ENCODE results near the gene RAC3. TPM values are rescaled to one million over a fixed set of nuclear protein-coding genes. Genes with fewer than 3 reads are reported as not detected.

Gene RAC3
- total and polyA plus RNA-seq, 2 of the 8 experiments (the other 6 are each of a cell fraction or from before 2014, with no cell fraction given), result 177 to 299 TPM

DNA sequence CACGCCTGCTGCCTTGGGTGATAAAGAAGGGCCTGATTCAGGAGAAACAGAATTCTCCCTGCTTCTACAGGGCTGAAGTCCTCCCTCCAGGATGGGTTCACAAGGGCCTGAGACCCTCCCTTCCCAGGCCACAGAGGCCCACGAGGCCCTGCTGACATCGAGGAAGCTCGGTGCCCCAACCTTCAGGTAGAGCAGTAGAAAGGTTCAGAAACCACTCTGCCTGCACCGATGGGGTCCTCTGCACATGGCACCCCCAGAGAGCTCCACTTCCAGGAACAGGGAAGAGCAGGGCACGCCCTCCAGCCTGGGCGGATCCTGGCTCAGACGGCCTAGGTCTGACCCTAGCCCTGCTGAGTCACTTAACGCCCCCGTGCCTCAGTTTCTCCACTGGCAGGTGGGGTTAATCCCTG, 9.6 kb upstream of the RAC3 start:
- Histone ChIP-seq H2BK12ac (ENCODE audit: low read depth, low read length) (no peak overlapping the region), H3K79me2 (ENCODE audit: control insufficient read depth in 1 of 2, insufficient read depth in 2 of 2, low read length in 2 of 2) (peaks cover 0 to 12% of the 10 kb centered on the region in 2 experiments; a peak in 1 of 4 replicates), H2BK20ac (ENCODE audit: low read length) (no peak overlapping the region), H3K14ac (ENCODE audit: insufficient read length) (no peak overlapping the region), H3K79me1 (ENCODE audit: low read depth, low read length) (peaks cover 4% of the 10 kb centered on the region; the same call in 1 of the 2 replicates), H2AK5ac (ENCODE audit: low read depth, low read length) (no peak overlapping the region), H3K18ac (ENCODE audit: extremely low read depth, low read length) (no peak overlapping the region), H3K4me3 (ENCODE audit: extremely low read depth in 1 of 4, insufficient read depth in 2 of 4, low read depth in 3 of 4, low read length in 4 of 4) (peak overlapping the region; percentile 83 to 93 (median 86)), H4K5ac (ENCODE audit: insufficient read length, low read depth, low read length) (no peak overlapping the region), H3K23me2 (ENCODE audit: low read depth, low read length) (peaks cover 12% of the 10 kb centered on the region), H4K8ac (ENCODE audit: extremely low read depth, insufficient read depth, low read length) (no peak overlapping the region; the same call in 1 of the 2 replicates), H3K36me3 (ENCODE audit: control insufficient read depth in 2 of 4, insufficient read depth in 4 of 4, low read length in 3 of 4) (no peaks in the 10 kb centered on the region), H3K9me3 (ENCODE audit: insufficient read depth in 2 of 2, low read depth in 1 of 2, low read length in 1 of 2) (no peaks in the 10 kb centered on the region), H3K27me3 (replicated peaks in 1 of 4; ENCODE audit: control insufficient read depth in 3 of 4, extremely low read depth in 1 of 4, insufficient read depth in 3 of 4, low read length in 3 of 4) (no peaks in the 10 kb centered on the region), H3K4ac (replicated peaks; ENCODE audit: insufficient read length, low read depth, low read length) (no peak overlapping the region), H4K91ac (replicated peaks; ENCODE audit: insufficient read length, low read length) (peak overlapping the region; percentile 44), H3K4me1 (replicated peaks in 1 of 4; ENCODE audit: control insufficient read depth in 3 of 4, insufficient read depth in 4 of 4, low read length in 3 of 4) (peaks cover 0 to 14% (median 8%) of the 10 kb centered on the region in 4 experiments; a peak in 5 of 7 replicates), H4K20me1 (replicated peaks in 1 of 2; ENCODE audit: control insufficient read depth in 1 of 2, insufficient read depth in 2 of 2, low read length in 2 of 2) (peaks cover 7 to 13% of the 10 kb centered on the region in 2 experiments), H2BK5ac (ENCODE audit: low read depth, low read length) (no peak overlapping the region), H3K56ac (replicated peaks; ENCODE audit: insufficient read length, low read depth, low read length) (no peak overlapping the region), H2BK15ac (ENCODE audit: low read length) (peak overlapping the region; percentile 29; the same call in 1 of the 2 replicates), H3K27ac (ENCODE audit: low read depth, low read length) (no peak overlapping the region), H2BK120ac (replicated peaks; ENCODE audit: low read depth, low read length) (no peak overlapping the region), H3K9ac (replicated peaks in 1 of 4; ENCODE audit: extremely low read depth in 1 of 4, low read depth in 3 of 4, low read length in 3 of 4) (peak overlapping the region; percentile 76 to 80 (median 80)), H3K4me2 (ENCODE audit: insufficient read depth in 1 of 2, low read depth in 2 of 2, low read length in 2 of 2) (peak overlapping the region; percentile 87 to 92), H2AFZ (ENCODE audit: low read length) (no peak overlapping the region), H3K23ac (ENCODE audit: insufficient read length) (no peak overlapping the region)
- CTCF ChIA-PET (ENCODE audit: partially characterized antibody), result interaction anchor here (0.6 to 4.7 kb wide), 14 partner anchors 9 to 115 kb away, joined by 3 to 29 read pairs (median 4); partner anchors contain the start of genes MAFG and RAC3
- POLR2A ChIA-PET (ENCODE audit: partially characterized antibody), result interaction anchor here (0.6 to 4.3 kb wide), 13 partner anchors 9 to 135 kb away, joined by 3 to 22 read pairs (median 3); partner anchors contain the start of genes FASN and RAC3
- DNase-seq (ENCODE audit: low read depth in 1 of 2, low spot score in 2 of 2) (no peak), FAIRE-seq (no peak)
- peak; percentile 55 for TF ChIP-seq SAP30 (IDR thresholded peaks at IDR 0.05; ENCODE audit: insufficient read depth, insufficient replicate concordance, low read length)
- no peak for TF ChIP-seq KDM1A (IDR thresholded peaks at IDR 0.05; ENCODE audit: borderline replicate concordance, low read length)
- TF ChIP-seq ASH2L (IDR thresholded peaks at IDR 0.05; ENCODE audit: low read length), result no peak
- 43% methylated on average over 10 of the region's 10 CpGs; no CpG with 5 or more reads in 1 of the 2 experiments for WGBS, 2 experiments (ENCODE audit: extremely low coverage in 1 of 2, insufficient coverage in 1 of 2, insufficient read length in 1 of 2, insufficient replicate concordance in 2 of 2, low coverage in 1 of 2, low lambda C conversion rate in 2 of 2, missing lambda C conversion rate in 1 of 2)

Measured in H1 (cell line).